H1 (cell line): Measurements from ENCODE around the gene KCNK4. TPM values are rescaled to one million over a fixed set of nuclear protein-coding genes. Genes with fewer than 3 reads are reported as not detected.
A peak's percentile ranks its signal among the peaks of the same experiment; 100 is the strongest.

Experiments
- CEBPB ChIP-seq: IDR thresholded peaks from 2 replicates; pipeline ENCODE4 v1.6.1; 2012; ENCODE audit warnings: low read depth, low read length
- HDAC2 ChIP-seq, 2 experiments: fragments of 300-600 bp in 1 of 2; sonication (generic) in 1 of 2; IDR thresholded peaks; 2 replicates each; pipeline ENCODE4 v1.6.1; 2011 to 2012; ENCODE audit warnings: low read depth in 2 of 2, low read length in 2 of 2, mild to moderate bottlenecking in 2 of 2, moderate library complexity in 2 of 2, borderline replicate concordance in 1 of 2, inconsistent platforms in 1 of 2
- HDAC6 ChIP-seq: IDR thresholded peaks from one replicate; pipeline ENCODE4 v1.7.1; 2012; ENCODE audit warnings: low read depth, mild to moderate bottlenecking, inconsistent platforms, low read length, moderate library complexity
- SIX5 ChIP-seq: IDR thresholded peaks from 2 replicates; pipeline ENCODE4 v1.6.1; 2011; ENCODE audit warnings: mild to moderate bottlenecking, low read depth, low read length
- YY1 ChIP-seq: IDR thresholded peaks from 2 replicates; pipeline ENCODE4 v1.6.1; 2011; ENCODE audit warnings: low read depth, mild to moderate bottlenecking, low read length
- polyA plus RNA-seq, 7 experiments: library from polyadenylated mRNA; depleted of rRNA in 3 of 7; stranded (reverse) in 5 of 7; unstranded in 2 of 7; fragments of >200 nt in 5 of 7; fragments of 200-250 nt in 2 of 7; gene quantifications; 1 replicate in 5 of 7; 2 replicates in 1 of 7; 4 replicates in 1 of 7; pipeline versions ENCODE4 v1.2.1 to v1.2.3, GENCODE V29; 2011 to 2013; ENCODE audit warnings: missing spikeins in 2 of 7, mixed read lengths in 2 of 7
- total RNA-seq: library from RNA; stranded (reverse); fragmentation: NEBNext Ultra II Directional; extraction: Animal tissue kit (Norgen Biotek cat#: 25700); gene quantifications from 2 replicates; pipeline ENCODE4 v1.2.1, GENCODE V29; 2021
- TF ChIP-seq, protein P1 (sequence below): fragments of 300-600 bp; sonication (generic); IDR thresholded peaks from 2 replicates; pipeline ENCODE4 v1.7.1; 2012; ENCODE audit warnings: low read length, moderate library complexity, mild to moderate bottlenecking, inconsistent platforms; ENCODE audit not compliant: insufficient replicate concordance
- TF ChIP-seq, protein P2 (sequence below): IDR thresholded peaks from 2 replicates; pipeline ENCODE4 v1.6.1; 2012; ENCODE audit warnings: low read length, inconsistent platforms

Gene KCNK4
- total and polyA plus RNA-seq, 2 of the 8 experiments (the other 6 are each of a cell fraction or from before 2014, with no cell fraction given), result 0.19 TPM; not detected in 1

DNA sequence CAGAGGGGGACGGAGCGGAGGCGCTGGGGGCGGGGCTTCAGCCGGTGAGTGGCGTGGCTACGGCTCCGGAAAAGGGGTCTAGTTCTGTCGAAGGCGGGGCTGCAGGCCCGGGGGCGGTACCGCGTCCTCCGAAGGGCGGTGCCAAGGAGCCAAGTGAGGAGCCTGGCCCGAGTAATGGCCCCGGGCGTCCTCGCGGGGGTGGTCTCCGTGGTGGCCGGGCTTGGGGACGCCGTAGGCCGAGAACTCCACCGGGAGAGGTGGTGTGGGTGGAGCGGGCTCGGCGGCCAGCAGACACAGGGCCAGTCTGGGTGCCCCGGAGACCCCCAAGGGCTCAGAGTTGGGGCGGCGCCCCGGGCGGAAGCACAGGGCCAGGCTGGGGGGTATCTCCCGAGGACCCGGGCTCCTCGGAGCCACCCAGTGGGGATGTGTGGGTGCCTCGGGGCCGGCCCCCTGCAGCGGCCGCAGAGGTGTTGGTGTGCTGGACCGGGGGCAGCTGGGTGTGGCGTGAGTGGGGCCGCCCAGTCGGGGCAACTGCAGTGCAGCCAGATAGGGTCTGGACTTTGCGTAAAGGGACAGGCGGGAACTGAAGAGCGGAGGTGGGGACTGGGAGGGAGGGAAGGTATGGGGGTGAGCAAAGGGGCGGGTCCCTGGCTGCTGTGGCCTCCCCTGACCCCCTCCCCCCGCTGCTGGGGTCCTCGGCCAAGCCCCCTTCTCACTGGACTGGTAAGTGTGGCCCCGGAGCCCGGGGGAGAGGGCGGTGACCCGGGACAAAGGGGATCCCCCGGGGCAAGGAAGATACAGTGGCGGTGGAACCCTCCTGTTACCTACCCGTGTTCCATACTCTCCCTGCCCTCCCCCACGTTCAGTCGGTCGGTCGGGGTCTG is 49.4 kb upstream of the KCNK4 start (continued):
- TF ChIP-seq, protein P1, sequence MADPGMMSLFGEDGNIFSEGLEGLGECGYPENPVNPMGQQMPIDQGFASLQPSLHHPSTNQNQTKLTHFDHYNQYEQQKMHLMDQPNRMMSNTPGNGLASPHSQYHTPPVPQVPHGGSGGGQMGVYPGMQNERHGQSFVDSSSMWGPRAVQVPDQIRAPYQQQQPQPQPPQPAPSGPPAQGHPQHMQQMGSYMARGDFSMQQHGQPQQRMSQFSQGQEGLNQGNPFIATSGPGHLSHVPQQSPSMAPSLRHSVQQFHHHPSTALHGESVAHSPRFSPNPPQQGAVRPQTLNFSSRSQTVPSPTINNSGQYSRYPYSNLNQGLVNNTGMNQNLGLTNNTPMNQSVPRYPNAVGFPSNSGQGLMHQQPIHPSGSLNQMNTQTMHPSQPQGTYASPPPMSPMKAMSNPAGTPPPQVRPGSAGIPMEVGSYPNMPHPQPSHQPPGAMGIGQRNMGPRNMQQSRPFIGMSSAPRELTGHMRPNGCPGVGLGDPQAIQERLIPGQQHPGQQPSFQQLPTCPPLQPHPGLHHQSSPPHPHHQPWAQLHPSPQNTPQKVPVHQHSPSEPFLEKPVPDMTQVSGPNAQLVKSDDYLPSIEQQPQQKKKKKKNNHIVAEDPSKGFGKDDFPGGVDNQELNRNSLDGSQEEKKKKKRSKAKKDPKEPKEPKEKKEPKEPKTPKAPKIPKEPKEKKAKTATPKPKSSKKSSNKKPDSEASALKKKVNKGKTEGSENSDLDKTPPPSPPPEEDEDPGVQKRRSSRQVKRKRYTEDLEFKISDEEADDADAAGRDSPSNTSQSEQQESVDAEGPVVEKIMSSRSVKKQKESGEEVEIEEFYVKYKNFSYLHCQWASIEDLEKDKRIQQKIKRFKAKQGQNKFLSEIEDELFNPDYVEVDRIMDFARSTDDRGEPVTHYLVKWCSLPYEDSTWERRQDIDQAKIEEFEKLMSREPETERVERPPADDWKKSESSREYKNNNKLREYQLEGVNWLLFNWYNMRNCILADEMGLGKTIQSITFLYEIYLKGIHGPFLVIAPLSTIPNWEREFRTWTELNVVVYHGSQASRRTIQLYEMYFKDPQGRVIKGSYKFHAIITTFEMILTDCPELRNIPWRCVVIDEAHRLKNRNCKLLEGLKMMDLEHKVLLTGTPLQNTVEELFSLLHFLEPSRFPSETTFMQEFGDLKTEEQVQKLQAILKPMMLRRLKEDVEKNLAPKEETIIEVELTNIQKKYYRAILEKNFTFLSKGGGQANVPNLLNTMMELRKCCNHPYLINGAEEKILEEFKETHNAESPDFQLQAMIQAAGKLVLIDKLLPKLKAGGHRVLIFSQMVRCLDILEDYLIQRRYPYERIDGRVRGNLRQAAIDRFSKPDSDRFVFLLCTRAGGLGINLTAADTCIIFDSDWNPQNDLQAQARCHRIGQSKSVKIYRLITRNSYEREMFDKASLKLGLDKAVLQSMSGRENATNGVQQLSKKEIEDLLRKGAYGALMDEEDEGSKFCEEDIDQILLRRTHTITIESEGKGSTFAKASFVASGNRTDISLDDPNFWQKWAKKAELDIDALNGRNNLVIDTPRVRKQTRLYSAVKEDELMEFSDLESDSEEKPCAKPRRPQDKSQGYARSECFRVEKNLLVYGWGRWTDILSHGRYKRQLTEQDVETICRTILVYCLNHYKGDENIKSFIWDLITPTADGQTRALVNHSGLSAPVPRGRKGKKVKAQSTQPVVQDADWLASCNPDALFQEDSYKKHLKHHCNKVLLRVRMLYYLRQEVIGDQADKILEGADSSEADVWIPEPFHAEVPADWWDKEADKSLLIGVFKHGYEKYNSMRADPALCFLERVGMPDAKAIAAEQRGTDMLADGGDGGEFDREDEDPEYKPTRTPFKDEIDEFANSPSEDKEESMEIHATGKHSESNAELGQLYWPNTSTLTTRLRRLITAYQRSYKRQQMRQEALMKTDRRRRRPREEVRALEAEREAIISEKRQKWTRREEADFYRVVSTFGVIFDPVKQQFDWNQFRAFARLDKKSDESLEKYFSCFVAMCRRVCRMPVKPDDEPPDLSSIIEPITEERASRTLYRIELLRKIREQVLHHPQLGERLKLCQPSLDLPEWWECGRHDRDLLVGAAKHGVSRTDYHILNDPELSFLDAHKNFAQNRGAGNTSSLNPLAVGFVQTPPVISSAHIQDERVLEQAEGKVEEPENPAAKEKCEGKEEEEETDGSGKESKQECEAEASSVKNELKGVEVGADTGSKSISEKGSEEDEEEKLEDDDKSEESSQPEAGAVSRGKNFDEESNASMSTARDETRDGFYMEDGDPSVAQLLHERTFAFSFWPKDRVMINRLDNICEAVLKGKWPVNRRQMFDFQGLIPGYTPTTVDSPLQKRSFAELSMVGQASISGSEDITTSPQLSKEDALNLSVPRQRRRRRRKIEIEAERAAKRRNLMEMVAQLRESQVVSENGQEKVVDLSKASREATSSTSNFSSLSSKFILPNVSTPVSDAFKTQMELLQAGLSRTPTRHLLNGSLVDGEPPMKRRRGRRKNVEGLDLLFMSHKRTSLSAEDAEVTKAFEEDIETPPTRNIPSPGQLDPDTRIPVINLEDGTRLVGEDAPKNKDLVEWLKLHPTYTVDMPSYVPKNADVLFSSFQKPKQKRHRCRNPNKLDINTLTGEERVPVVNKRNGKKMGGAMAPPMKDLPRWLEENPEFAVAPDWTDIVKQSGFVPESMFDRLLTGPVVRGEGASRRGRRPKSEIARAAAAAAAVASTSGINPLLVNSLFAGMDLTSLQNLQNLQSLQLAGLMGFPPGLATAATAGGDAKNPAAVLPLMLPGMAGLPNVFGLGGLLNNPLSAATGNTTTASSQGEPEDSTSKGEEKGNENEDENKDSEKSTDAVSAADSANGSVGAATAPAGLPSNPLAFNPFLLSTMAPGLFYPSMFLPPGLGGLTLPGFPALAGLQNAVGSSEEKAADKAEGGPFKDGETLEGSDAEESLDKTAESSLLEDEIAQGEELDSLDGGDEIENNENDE, result no peak
- TF ChIP-seq SIX5 (no peak), HDAC2 (IDR thresholded peaks at IDR 0.05; ENCODE audit: borderline replicate concordance in 1 of 2, low read depth in 2 of 2, low read length in 2 of 2) (peak in 1 of 2 experiments; percentile 32; a peak in 1 of 4 replicates), CEBPB (no peak), YY1 (peak; percentile 82; the same call in 1 of the 2 replicates), HDAC6 (no peak)
- TF ChIP-seq, protein P2, sequence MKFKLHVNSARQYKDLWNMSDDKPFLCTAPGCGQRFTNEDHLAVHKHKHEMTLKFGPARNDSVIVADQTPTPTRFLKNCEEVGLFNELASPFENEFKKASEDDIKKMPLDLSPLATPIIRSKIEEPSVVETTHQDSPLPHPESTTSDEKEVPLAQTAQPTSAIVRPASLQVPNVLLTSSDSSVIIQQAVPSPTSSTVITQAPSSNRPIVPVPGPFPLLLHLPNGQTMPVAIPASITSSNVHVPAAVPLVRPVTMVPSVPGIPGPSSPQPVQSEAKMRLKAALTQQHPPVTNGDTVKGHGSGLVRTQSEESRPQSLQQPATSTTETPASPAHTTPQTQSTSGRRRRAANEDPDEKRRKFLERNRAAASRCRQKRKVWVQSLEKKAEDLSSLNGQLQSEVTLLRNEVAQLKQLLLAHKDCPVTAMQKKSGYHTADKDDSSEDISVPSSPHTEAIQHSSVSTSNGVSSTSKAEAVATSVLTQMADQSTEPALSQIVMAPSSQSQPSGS, result no peak
